AG04449 (cell line): ENCODE results near the gene OR7G2.
"Not testable (repeated sequence)": the region's sequence is repeated elsewhere in the genome, so short reads cannot be mapped to it uniquely, and the experiment has no call there.

Experiments
- CTCF ChIA-PET: fragments of 350-600 bp; formaldehyde crosslinking; extraction: SDS; loops from one replicate; lab custom pipeline; 2021; ENCODE audit warnings: antibody characterized with exemption; lab: Yijun Ruan, JAX
- POLR2A ChIA-PET: fragments of 400-600, 350-600 bp; formaldehyde crosslinking; extraction: SDS; loops from one replicate; lab custom pipeline; 2020; ENCODE audit warnings: antibody characterized with exemption, inconsistent platforms; lab: Yijun Ruan, JAX
- DNase-seq: peaks from one replicate; pipeline ENCODE4 v3.0.0-alpha.2; 2010; ENCODE audit warnings: low read depth, low spot score
- H3K4me3 ChIP-seq: 2 replicates; pipeline ENCODE4 v1.5.1; 2011; ENCODE audit warnings: low read depth, mild to moderate bottlenecking, control low read depth, low read length
- TF ChIP-seq, protein P1 (sequence below): IDR thresholded peaks from one replicate; pipeline ENCODE4 v1.5.1; 2011; ENCODE audit warnings: mild to moderate bottlenecking, moderate library complexity, low read length, control low read depth, inconsistent platforms; ENCODE audit not compliant: insufficient read depth; ENCODE audit errors: missing control alignments

The OR7G2 gene

DNA sequence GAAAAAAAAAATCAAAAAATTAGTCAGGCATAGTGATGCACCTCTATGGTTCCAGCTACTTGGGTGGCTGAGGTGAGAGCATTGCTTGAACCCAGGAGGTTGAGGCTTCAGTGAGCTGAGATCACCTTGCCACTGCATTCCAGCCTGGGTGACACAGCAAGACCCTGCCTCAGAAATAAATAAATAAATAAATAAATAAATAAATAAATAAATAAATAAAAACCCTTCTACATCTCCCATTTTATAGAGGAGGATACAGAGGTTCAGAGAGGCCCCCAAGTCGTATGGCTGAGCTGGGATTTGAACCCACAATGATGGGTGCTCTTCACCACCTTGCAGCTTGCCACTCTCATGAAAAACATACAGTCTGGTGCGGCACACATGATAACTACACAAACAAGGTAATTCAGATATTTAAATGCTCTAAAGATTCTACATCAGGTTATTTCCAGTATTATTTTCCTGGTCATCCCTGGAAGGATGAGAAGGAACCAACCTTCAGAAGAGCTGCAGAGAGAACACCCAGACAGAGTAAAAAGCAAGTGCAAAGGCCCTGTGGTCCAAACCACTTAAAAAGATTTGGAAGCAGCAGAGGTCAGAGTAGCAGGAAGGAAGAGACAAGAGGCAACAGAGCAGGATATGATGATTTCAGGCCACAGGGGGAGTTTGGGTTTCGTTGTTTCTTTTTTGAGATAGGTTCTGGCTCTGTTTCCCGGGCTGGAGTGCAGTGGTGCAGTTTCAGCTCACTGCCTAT lies 49.6 kb downstream of the OR7G2 start:
- ChIA-PET CTCF (no interaction called here), POLR2A (no interaction called here)
- H3K4me3 ChIP-seq = no peak overlapping the region
- DNase-seq = no peak
- TF ChIP-seq, protein P1, sequence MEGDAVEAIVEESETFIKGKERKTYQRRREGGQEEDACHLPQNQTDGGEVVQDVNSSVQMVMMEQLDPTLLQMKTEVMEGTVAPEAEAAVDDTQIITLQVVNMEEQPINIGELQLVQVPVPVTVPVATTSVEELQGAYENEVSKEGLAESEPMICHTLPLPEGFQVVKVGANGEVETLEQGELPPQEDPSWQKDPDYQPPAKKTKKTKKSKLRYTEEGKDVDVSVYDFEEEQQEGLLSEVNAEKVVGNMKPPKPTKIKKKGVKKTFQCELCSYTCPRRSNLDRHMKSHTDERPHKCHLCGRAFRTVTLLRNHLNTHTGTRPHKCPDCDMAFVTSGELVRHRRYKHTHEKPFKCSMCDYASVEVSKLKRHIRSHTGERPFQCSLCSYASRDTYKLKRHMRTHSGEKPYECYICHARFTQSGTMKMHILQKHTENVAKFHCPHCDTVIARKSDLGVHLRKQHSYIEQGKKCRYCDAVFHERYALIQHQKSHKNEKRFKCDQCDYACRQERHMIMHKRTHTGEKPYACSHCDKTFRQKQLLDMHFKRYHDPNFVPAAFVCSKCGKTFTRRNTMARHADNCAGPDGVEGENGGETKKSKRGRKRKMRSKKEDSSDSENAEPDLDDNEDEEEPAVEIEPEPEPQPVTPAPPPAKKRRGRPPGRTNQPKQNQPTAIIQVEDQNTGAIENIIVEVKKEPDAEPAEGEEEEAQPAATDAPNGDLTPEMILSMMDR = no peak

DNA sequence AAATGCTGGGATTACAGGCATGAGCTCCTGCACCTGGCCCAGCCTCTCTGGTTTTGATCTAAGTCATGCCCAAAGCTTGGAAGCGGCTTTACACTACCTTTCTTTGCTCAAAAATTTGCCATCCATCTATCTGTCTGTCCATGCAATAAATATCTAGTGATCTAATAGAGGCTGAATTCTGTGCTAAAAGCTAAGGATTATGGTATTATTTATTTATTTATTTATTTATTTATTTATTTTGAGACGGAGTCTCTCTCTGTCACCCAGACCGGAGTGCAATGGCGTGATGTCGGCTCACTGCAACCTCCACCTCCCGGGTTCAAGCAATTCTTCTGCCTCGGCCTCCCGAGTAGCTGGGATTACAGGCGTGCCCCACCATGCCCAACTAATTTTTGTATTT lies 51.1 kb downstream of the OR7G2 start:
- DNase-seq, POLR2A ChIA-PET, CTCF ChIA-PET, H3K4me3 ChIP-seq: not testable (repeated sequence)

DNA sequence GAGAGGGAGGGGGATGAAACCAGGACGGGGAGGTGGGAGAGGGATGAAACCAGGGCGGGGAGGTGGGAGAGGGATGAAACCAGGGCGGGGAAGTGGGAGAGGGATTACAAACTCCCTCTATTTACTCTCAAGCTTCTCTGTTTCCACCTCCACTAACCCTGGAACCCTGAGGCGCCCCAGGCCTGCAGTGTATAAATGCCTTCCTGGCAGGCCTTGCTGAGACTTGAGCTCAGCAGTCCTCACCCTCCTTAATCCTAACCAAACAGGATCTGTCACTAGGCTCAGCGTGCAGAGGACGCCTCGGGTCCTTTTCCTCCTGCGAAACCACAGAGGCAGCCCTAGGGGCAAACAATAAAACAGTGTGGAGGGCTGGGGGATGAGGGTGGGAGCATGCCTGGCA lies 52.5 kb downstream of the OR7G2 start:
- no peak for DNase-seq
- TF ChIP-seq, protein P1 = no peak
- no peak overlapping the region for H3K4me3 ChIP-seq
- ChIA-PET POLR2A (no interaction called here), CTCF (no interaction called here)

DNA sequence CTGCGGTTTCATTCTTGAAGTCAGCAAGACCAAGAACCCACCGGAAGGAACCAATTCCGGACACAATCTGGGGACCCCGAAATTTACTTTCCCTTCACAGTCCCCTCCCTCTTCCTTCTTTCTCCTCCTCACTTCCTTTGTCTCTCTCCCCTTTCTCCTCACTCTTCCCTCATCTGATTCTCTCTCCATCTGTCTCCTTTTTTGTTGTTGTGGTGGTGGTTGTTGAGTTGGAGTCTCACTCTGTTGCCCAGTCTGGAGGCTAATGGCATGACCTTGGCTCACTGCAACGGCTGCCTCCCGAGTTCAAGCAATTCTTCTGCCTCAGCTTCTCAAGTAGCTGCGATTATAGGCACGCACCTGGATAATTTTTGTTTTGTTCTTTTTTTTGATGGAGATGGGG lies 53.1 kb downstream of the OR7G2 start:
- no peak for DNase-seq
- no peak overlapping the region for H3K4me3 ChIP-seq
- POLR2A ChIA-PET = no interaction called here
- CTCF ChIA-PET = no interaction called here
- TF ChIP-seq, protein P1 = no peak

DNA sequence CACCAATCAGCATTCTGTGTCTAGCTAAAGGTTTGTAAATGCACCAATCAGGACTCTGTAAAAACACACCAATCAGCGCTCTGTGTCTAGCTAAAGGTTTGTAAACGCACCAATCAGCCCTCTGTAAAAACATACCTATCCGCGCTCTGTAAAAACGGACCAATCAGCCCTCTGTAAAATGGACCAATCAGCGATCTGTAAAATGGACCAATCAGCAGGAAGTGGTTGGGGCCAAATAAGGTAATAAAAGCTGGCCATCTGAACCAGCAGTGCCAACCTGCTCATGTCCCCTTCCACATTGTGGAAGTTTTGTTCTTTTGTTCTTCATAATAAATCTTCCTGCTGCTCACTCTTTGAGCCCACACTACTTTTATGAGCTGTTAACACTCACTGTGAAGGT lies 53.6 kb downstream of the OR7G2 start:
- POLR2A ChIA-PET, DNase-seq, H3K4me3 ChIP-seq, CTCF ChIA-PET: not testable (repeated sequence)

DNA sequence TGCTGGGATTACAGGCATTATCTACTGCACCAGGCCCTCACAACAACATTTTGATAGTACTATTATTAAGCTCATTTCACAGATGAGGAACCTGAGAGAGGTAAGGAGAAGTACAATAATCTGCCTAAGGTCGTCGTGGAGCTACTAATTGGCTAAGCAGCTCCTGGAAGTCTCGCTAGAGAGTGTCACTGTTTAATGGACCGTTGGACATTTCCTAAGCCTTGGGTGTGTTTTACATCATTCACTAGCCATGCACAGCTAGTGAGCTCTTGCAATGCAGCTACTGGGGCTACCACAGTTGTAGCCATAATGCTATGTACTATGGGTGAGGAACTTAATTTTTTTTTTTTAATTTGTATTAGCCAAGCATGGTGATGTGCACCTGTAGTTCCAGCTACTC lies 54.4 kb downstream of the OR7G2 start:
- no peak for DNase-seq
- TF ChIP-seq, protein P1 = no peak
- POLR2A ChIA-PET = no interaction called here
- CTCF ChIA-PET = no interaction called here
- H3K4me3 ChIP-seq = no peak overlapping the region
